ENCODE measurements around the gene ASIC4. TPM values are rescaled to one million over a fixed set of nuclear protein-coding genes. Genes with fewer than 3 reads are reported as not detected.

ASIC4 gene
- total and polyA plus RNA-seq, 2 of the 4 experiments (the other 2 are of a cell fraction): 0.10 TPM; not detected in 1

- in situ Hi-C loops (cut with MboI; ENCODE audit: low sequenced_read_pairs): no loop called here
- Histone ChIP-seq H4K91ac (ENCODE audit: insufficient read depth, low read depth, low read length) (no peak overlapping the region), H2AK5ac (ENCODE audit: low read depth, low read length) (no peak overlapping the region), H2BK120ac (ENCODE audit: low read depth, low read length) (no peak overlapping the region), H3K27ac (ENCODE audit: insufficient read depth, low read length) (no peak overlapping the region), H3K9ac (ENCODE audit: low read depth, low read length) (no peak overlapping the region), H3K36me3 (ENCODE audit: control insufficient read depth, insufficient read depth, low read length) (no peaks in the 10 kb centered on the region), H4K5ac (ENCODE audit: low read depth, low read length) (no peak overlapping the region), H2AK9ac (replicated peaks; ENCODE audit: low read depth, low read length, poor library complexity) (no peak overlapping the region), H3K4me3 (ENCODE audit: insufficient read depth, low read depth, low read length) (no peak overlapping the region), H3K14ac (replicated peaks; ENCODE audit: low read depth, low read length) (no peak overlapping the region), H3K18ac (ENCODE audit: low read depth, low read length) (no peak overlapping the region), H3K4me1 (ENCODE audit: control insufficient read depth, insufficient read depth, low read length) (peaks cover 10% of the 10 kb centered on the region; the same call in 1 of the 2 replicates), H3K23ac (ENCODE audit: low read depth, low read length) (no peak overlapping the region), H2AFZ (replicated peaks; ENCODE audit: low read length, poor library complexity) (no peak overlapping the region), H4K8ac (ENCODE audit: low read depth in 2 of 2, low read length in 2 of 2) (no peak overlapping the region), H3K27me3 (ENCODE audit: control insufficient read depth, insufficient read depth, low read length) (no peaks in the 10 kb centered on the region), H3K9me1 (ENCODE audit: insufficient read depth, low read length) (no peaks in the 10 kb centered on the region), H3K9me3 (ENCODE audit: control insufficient read depth, insufficient read depth, low read length) (no peaks in the 10 kb centered on the region), H3K79me1 (ENCODE audit: low read depth in 1 of 2, low read length in 2 of 2) (no peaks in the 10 kb centered on the region), H2BK15ac (ENCODE audit: low read depth, low read length) (no peak overlapping the region), H2BK20ac (ENCODE audit: low read depth, low read length) (no peak overlapping the region), H3K4me2 (ENCODE audit: low read depth, low read length) (no peak overlapping the region), H2BK5ac (ENCODE audit: low read depth, low read length, poor library complexity, severe bottlenecking) (no peak overlapping the region), H4K20me1 (ENCODE audit: insufficient read depth, low read length) (peaks cover 3% of the 10 kb centered on the region), H3K56ac (ENCODE audit: extremely low read depth, insufficient read depth, low read length) (no peak overlapping the region), H3K4ac (ENCODE audit: low read depth, low read length) (no peak overlapping the region)
- no TSS peak for BruUV-seq (replicated peaks)
- POLR2A ChIA-PET (ENCODE audit: unreplicated experiment): no interaction called here
- DNase-seq (no peak), ATAC-seq (ENCODE audit: low read depth) (no peak)
- CTCF ChIA-PET: no interaction called here
- intact Hi-C loops (cut with micrococcal nuclease): no loop called here
- WGBS, 2 experiments (ENCODE audit: extremely low coverage in 2 of 2, insufficient read length in 1 of 2): 90% methylated on average over 2 of the region's 20 CpGs; no CpG with 5 or more reads in 1 of the 2 experiments
- no peak for TF ChIP-seq USF2 (IDR thresholded peaks at IDR 0.05; ENCODE audit: low read depth, low read length)
- no peak for TF ChIP-seq MAZ (IDR thresholded peaks at IDR 0.05; ENCODE audit: borderline replicate concordance, low read depth, low read length)
- no peak for TF ChIP-seq ELK1 (IDR thresholded peaks at IDR 0.05; ENCODE audit: borderline replicate concordance, low read depth, low read length)
- TF ChIP-seq RCOR1 (IDR thresholded peaks at IDR 0.05; ENCODE audit: insufficient replicate concordance, low read length): no peak
- no peak for TF ChIP-seq CHD1 (IDR thresholded peaks at IDR 0.05; ENCODE audit: low read depth, low read length)
- TF ChIP-seq POLR2A (IDR thresholded peaks at IDR 0.05; ENCODE audit: low read depth, low read length): no peak
- TF ChIP-seq MAFK (IDR thresholded peaks at IDR 0.05; ENCODE audit: low read depth, low read length): no peak
- no peak for TF ChIP-seq RAD21 (IDR thresholded peaks at IDR 0.05; ENCODE audit: low read length)
- no peak for TF ChIP-seq MXI1 (IDR thresholded peaks at IDR 0.05; ENCODE audit: borderline replicate concordance, low read depth, low read length)
- no peak for TF ChIP-seq FOS (IDR thresholded peaks at IDR 0.05; ENCODE audit: low read depth, low read length)
- TF ChIP-seq RFX5 (IDR thresholded peaks at IDR 0.05; ENCODE audit: low read depth, low read length): no peak
- TF ChIP-seq NFE2L2 (IDR thresholded peaks at IDR 0.05; ENCODE audit: low read depth, low read length): no peak
- dilution Hi-C loops (cut with HindIII; ENCODE audit: low sequenced_read_pairs, unreplicated experiment): no loop called here
These were observed 41.7 kb downstream of the ASIC4 start for GRCh38 chr2:219555956-219556355.
